Stimulated activated CD8-positive, alpha-beta memory T cell treated with anti-CD3 and anti-CD28 coated beads, Interleukin-4, amount 100 ng/mL, for 24 hours (primary cell): ENCODE results near the gene ABLIM2.

ENCODE experiments used
- DNase-seq: peaks from one replicate; pipeline ENCODE4 v3.0.0-alpha.2; 2020; ENCODE audit warnings: low read depth

ABLIM2 gene

GRCh38 chr4:7983296-7983695 lies 175.3 kb downstream of the ABLIM2 start:
- DNase-seq: no peak

GRCh38 chr4:7981738-7982394 lies 176.7 kb downstream of the ABLIM2 start:
- DNase-seq: no peak

- no peak for DNase-seq
Measured at GRCh38 chr4:7980036-7980435, 178.6 kb downstream of the ABLIM2 start.

GRCh38 chr4:7979652-7979968 lies 179.0 kb downstream of the ABLIM2 start:
- no peak for DNase-seq

- no peak for DNase-seq
Measured at GRCh38 chr4:7978907-7979651, 179.5 kb downstream of the ABLIM2 start.

- no peak for DNase-seq
Measured at GRCh38 chr4:7978489-7978888, 180.1 kb downstream of the ABLIM2 start.

GRCh38 chr4:7976634-7977033 lies 182.0 kb downstream of the ABLIM2 start:
- no peak for DNase-seq

GRCh38 chr4:7976025-7976424 lies 182.6 kb downstream of the ABLIM2 start:
- DNase-seq: no peak

GRCh38 chr4:7974425-7974824 lies 184.2 kb downstream of the ABLIM2 start:
- DNase-seq: no peak

GRCh38 chr4:7973545-7973981 lies 185.1 kb downstream of the ABLIM2 start:
- DNase-seq: no peak

GRCh38 chr4:7971881-7972500 lies 186.6 kb downstream of the ABLIM2 start:
- DNase-seq: no peak

- no peak for DNase-seq
Measured at GRCh38 chr4:7971159-7971631, 187.4 kb downstream of the ABLIM2 start.

- no peak for DNase-seq
Measured at GRCh38 chr4:7970361-7970946, 188.2 kb downstream of the ABLIM2 start.

GRCh38 chr4:7968262-7968896 lies 190.2 kb downstream of the ABLIM2 start:
- no peak for DNase-seq

- DNase-seq: no peak
Measured at GRCh38 chr4:7967501-7968261, 190.9 kb downstream of the ABLIM2 start.

- DNase-seq: no peak
Measured at GRCh38 chr4:7967063-7967440, 191.6 kb downstream of the ABLIM2 start.

GRCh38 chr4:7966281-7967062 lies 192.1 kb downstream of the ABLIM2 start:
- no peak for DNase-seq

GRCh38 chr4:7964890-7965662 lies 193.5 kb downstream of the ABLIM2 start:
- DNase-seq: no peak

- no peak for DNase-seq
Measured at GRCh38 chr4:7964459-7964858, 194.2 kb downstream of the ABLIM2 start.

GRCh38 chr4:7963691-7964090 lies 194.9 kb downstream of the ABLIM2 start:
- no peak for DNase-seq
